ENCODE data around the gene TMEM97. TPM values are rescaled to one million over a fixed set of nuclear protein-coding genes. Genes with fewer than 3 reads are reported as not detected.

Gene TMEM97
- total RNA-seq, 1 experiment from 2014 or later: 118 TPM

DNA sequence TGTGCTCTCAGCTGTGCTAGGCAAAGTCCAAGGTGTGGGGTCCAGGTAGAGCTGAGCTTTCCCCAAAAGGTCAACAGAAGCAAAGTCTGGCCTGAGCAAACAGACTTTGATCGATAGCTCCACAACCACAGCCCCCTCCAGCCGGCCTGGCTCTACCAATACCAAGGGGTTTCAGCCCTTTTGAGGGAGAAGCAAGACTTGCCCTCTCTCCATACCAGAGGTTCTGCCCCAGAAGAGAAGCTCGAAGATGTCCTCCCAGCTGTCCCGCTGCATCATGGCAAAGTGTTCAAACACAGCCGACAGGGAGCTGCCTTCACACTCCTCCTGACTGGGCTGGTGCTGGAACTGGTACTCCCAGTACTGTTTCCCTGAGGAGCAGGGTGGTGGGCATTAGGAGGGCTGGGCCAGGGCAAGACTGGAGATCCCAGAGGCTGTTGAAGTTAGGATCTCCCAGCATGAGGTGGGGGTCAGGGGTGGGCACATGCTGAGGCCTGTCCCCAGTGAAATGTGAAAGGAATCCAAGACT, 49.4 kb downstream of the TMEM97 start:
- no peaks in the 10 kb centered on the region for H3K27me3 ChIP-seq
- H3K4me3 ChIP-seq: no peak overlapping the region
- peaks cover 10% of the 10 kb centered on the region for H3K36me3 ChIP-seq
- DNase-seq: no peak
- H3K9me3 ChIP-seq: no peaks in the 10 kb centered on the region

DNA sequence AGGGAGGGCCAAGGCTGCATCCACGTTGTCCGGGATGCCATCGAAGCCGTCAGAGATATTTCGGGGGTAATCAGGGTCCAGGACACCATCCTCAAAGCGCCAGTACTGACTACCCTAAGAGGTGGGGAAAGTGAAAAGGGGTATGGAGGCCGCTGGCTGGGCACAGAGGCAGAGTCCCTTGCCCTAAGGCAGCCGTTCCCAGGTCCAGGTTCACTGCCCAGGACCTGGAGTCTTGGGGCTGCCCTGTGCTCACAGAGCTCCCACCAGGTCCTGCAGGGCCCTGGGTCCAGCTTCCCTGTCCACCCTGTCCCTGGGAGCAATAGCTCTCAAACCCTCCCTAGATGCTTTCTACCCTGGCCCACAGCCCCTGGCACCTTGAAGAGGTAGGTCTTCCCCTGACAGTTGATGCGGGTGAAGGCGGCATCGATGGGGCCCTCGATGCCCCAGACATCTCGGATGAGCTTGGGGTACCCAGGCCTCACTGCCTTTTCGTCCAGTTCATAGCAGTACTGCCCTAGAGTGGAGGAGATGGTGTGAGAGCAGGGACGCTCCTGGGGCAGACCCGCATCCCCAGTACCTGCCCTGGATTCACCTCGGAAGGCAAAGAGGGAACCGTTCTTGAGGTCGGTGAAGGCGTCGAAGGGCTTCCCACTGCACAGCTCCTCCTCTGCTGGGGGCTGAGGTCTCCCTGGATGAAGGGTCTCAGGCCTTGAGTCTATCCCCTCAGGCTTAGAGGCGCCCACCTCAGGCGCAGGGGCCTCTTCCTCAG, 50.1 kb downstream of the TMEM97 start:
- Histone ChIP-seq H3K27me3 (no peaks in the 10 kb centered on the region), H3K9me3 (no peaks in the 10 kb centered on the region), H3K4me3 (no peak overlapping the region), H3K36me3 (peaks cover 9% of the 10 kb centered on the region)
- no peak for DNase-seq

DNA sequence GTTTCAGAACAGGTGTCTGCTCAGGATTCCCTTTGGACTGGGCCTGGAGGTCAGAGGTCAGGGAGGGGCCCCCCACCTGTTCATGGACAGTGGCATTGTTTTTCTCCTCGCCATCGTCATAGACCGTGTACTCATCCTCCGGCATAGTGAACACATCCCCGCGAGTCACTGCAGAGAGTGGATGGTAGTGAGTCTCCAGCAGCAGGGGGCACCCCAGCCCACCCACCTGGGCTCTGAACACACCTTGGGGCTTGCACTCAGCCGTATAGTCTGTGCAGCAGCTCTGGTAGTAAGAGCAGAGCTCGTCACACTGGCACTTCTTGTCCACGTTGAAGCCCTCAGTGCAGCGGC, 50.7 kb downstream of the TMEM97 start:
- H3K27me3 ChIP-seq: no peaks in the 10 kb centered on the region
- H3K9me3 ChIP-seq: no peaks in the 10 kb centered on the region
- DNase-seq: no peak
- no peak overlapping the region for H3K4me3 ChIP-seq
- H3K36me3 ChIP-seq: peaks cover 13% of the 10 kb centered on the region

DNA sequence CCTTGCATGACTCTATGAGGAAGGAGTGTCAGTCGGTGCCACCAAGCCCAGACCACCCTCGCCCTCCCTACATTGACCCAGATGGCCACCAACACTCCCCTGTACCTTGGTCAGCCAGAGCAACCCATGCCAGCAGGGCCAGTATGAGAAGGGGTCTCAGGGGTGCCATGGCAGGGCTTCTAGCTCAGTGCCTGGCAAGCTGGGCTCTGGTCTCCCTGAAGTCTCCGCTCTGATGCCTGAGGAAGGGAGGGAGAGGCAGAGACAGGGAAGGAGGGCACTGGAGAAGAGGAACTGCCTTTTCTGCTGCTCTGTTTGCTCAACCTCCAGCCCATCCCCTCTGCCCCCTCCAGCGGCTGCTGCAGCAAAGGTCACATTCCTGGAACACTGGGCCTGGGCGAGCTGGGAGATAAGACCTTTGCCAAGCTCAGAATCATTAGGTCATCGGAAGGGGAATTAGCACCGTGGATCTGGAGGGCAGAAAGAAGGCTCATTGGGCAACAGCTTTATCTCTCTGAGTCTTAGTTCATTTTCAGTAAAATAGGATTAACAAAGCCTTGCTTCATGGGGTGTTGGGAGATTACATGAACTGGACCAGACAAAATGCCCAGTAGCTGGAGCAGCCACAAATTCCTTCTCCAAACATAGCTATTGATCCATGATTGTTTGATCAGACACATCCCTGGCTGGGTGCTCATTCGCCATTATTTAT, 51.2 kb downstream of the TMEM97 start, which contains the start of gene VTN:
Gene VTN (minus strand): TSS at position 273 of the 709 bp plus-strand sequence. CDS start 104 bp downstream, at position 169.
- peak; percentile 56 for DNase-seq
- Histone ChIP-seq H3K9me3 (no peaks in the 10 kb centered on the region), H3K4me3 (peak within 1 kb of the TSS; percentile 89), H3K36me3 (peaks cover 15% of the 10 kb centered on the region), H3K27me3 (no peaks in the 10 kb centered on the region)

DNA sequence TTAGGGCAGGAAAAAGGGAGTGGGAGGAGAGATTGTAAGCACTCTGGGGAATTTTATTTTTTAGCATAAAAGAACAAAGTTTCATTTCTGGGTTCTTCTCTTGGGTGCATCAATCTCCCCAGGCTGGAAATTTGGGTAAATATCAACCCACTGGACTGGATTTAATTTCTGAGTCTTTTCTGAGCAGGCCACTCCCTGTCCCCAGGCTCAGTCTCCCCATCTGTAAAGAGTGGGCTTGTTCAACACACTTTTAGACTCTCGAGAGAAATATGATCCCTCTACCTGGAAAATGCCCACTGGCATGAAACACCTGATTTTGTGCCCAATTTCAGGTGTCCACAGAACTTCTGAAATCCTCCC, 51.7 kb downstream of the TMEM97 start:
- Histone ChIP-seq H3K36me3 (peaks cover 18% of the 10 kb centered on the region), H3K4me3 (peak overlapping the region; percentile 89)
- no peak for DNase-seq

DNA sequence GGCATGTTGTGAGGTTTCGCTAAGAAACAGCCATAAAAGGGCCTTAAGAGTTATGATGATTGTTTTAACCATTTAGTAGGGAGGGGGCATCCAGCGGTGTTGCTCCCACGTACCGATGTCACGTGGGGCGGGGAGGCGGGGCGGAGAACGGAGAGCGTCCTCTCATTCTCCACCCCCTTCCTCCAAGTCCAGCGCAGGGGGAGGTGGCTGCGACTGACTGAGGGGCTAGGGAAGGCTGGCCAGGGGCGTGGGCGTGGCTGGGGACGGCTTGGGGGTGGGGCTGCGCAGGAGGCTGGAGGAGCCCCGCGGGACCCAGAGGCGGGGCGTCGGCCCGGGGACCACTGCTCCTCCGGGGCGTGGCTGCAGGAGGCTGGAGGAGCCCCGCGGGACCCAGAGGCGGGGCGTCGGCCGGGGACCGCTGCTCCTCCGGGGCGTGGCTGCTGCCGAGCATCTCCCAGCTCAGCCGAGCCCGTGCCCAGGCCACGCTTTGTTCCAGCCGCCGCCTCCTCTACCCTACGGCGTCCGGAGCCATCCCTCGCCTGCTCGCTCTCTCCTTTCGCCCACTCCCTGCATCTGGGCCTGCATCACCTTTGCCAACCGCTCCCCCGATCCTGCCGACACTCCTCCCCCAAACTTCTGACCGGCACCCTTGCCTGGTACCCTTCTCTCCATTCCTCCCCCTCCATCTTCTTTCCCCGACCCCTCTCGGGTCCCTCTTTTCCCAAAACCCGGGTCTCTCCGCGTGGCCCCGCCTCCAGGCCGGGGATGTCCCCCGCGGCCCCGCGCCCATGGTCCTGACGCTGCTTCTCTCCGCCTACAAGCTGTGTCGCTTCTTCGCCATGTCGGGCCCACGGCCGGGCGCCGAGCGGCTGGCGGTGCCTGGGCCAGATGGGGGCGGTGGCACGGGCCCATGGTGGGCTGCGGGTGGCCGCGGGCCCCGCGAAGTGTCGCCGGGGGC, 52.5 kb downstream of the TMEM97 start, which contains the start of gene SARM1:
Gene SARM1 (plus strand): TSS at position 450 of the 958 bp plus-strand sequence. CDS start 339 bp downstream, at position 789.
- Histone ChIP-seq H3K9me3 (no peaks in the 10 kb centered on the region), H3K36me3 (peaks cover 20% of the 10 kb centered on the region), H3K27me3 (no peaks in the 10 kb centered on the region), H3K4me3 (peak within 1 kb of the TSS; percentile 89)
- DNase-seq: peak; percentile 97

More for the DNA sequence above, 51.7 kb downstream of the TMEM97 start:
- H3K9me3 ChIP-seq: no peaks in the 10 kb centered on the region
- H3K27me3 ChIP-seq: no peaks in the 10 kb centered on the region

DNA sequence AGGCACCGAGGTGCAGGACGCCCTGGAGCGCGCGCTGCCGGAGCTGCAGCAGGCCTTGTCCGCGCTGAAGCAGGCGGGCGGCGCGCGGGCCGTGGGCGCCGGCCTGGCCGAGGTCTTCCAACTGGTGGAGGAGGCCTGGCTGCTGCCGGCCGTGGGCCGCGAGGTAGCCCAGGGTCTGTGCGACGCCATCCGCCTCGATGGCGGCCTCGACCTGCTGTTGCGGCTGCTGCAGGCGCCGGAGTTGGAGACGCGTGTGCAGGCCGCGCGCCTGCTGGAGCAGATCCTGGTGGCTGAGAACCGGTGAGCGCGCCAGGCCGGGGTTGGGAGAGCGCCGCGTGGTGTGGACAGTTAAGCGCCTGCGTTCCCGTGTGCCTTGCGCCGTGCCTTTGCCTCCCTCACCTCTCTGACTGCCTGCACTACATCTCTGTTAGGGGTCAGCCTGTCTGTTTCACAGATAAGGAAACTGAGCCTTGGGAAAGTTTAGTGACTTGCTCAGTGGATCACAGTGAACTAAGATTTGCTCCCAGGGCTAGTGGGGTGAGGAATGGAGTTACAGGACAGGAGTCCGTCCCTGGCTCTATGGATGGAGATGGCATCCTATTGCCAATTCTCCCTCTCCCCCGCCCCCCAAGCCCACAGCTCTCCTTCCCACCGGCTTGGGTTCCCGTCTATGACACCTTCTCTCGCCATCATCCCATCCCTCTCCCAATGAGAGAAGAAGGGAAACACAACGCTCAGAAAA, 53.4 kb downstream of the TMEM97 start:
- no peaks in the 10 kb centered on the region for H3K27me3 ChIP-seq

DNA sequence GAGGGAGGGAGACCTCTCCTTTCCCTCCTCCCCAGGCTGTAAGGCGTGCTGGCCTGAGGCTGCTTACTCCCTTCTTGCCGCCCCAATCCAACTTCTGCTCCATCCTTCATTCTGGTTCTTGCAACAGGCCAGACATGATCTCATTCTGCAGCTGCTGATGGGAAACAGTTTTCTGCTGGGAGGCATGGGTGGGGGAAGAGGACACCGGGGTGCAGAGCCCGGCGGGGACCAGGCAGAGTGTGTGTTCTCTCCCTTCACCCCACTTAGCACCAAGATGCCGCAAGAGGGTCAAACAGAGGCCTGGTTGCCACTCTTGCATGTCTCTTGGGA, 53.9 kb downstream of the TMEM97 start:
- peaks cover 26% of the 10 kb centered on the region for H3K36me3 ChIP-seq
- DNase-seq: no peak
- H3K9me3 ChIP-seq: no peaks in the 10 kb centered on the region
- H3K4me3 ChIP-seq: peak overlapping the region; percentile 89
- no peaks in the 10 kb centered on the region for H3K27me3 ChIP-seq

More for the DNA sequence above, 53.4 kb downstream of the TMEM97 start:
- no peaks in the 10 kb centered on the region for H3K9me3 ChIP-seq
- peak; percentile 62 for DNase-seq
- H3K4me3 ChIP-seq: peak overlapping the region; percentile 89
- H3K36me3 ChIP-seq: peaks cover 26% of the 10 kb centered on the region

Other genes with a start within 250 kb of the TMEM97 start
- 41.9 and 64.9 TPM in 2 replicates for gene IFT20, start 16.3 kb downstream of the TMEM97 start, total RNA-seq (2014; rRNA removed; shearing (Covaris generic); ENCODE audit: low replicate concordance)
- gene TNFAIP1, start 16.6 kb downstream of the TMEM97 start, total RNA-seq (2014; rRNA removed; shearing (Covaris generic); ENCODE audit: low replicate concordance): 29.2 and 31.9 TPM in 2 replicates
- 161 and 244 TPM in 2 replicates for gene POLDIP2, start 38.3 kb downstream of the TMEM97 start, total RNA-seq (2014; rRNA removed; shearing (Covaris generic); ENCODE audit: low replicate concordance)
- gene SEBOX, start 46.0 kb downstream of the TMEM97 start, total RNA-seq (2014; rRNA removed; shearing (Covaris generic); ENCODE audit: low replicate concordance): not detected in 2 replicates
- gene VTN, start 51.1 kb downstream of the TMEM97 start, total RNA-seq (2014; rRNA removed; shearing (Covaris generic); ENCODE audit: low replicate concordance): 3.3 TPM in 1 of 2 replicates, not detected in the other
- 17.2 and 33.1 TPM in 2 replicates for gene SARM1, start 52.5 kb downstream of the TMEM97 start, total RNA-seq (2014; rRNA removed; shearing (Covaris generic); ENCODE audit: low replicate concordance)
- 2.7 and 13.6 TPM in 2 replicates for gene SLC46A1, start 87.0 kb downstream of the TMEM97 start, total RNA-seq (2014; rRNA removed; shearing (Covaris generic); ENCODE audit: low replicate concordance)
- gene SLC13A2, start 154.4 kb downstream of the TMEM97 start, total RNA-seq (2014; rRNA removed; shearing (Covaris generic); ENCODE audit: low replicate concordance): not detected in 2 replicates
- not detected in 2 replicates for gene FOXN1, start 187.1 kb downstream of the TMEM97 start, total RNA-seq (2014; rRNA removed; shearing (Covaris generic); ENCODE audit: low replicate concordance)
- gene UNC119, start 233.4 kb downstream of the TMEM97 start, total RNA-seq (2014; rRNA removed; shearing (Covaris generic); ENCODE audit: low replicate concordance): 20.8 and 36.4 TPM in 2 replicates

Measured in MG63 (cell line).